BLaER1 (cell line): ENCODE measurements around the gene ARMH3.
"Not testable (repeated sequence)": the region's sequence is repeated elsewhere in the genome, so short reads cannot be mapped to it uniquely, and the experiment has no call there.

Source experiments
- H3K27ac ChIP-seq: shearing (Covaris generic); formaldehyde crosslinking; 2 replicates; pipeline ENCODE4 v1.8.1; 2022
- H3K27me3 ChIP-seq: shearing (Covaris generic); formaldehyde crosslinking; 2 replicates; pipeline ENCODE4 v1.8.1; 2022
- H3K36me3 ChIP-seq: shearing (Covaris generic); formaldehyde crosslinking; 2 replicates; pipeline ENCODE4 v1.8.1; 2022
- H3K4me1 ChIP-seq: shearing (Covaris generic); formaldehyde crosslinking; 2 replicates; pipeline ENCODE4 v1.8.1; 2022
- H3K4me2 ChIP-seq: shearing (Covaris generic); formaldehyde crosslinking; 2 replicates; pipeline ENCODE4 v1.8.1; 2022
- H3K4me3 ChIP-seq: shearing (Covaris generic); formaldehyde crosslinking; 2 replicates; pipeline ENCODE4 v1.8.1; 2022
- H3K9ac ChIP-seq: shearing (Covaris generic); formaldehyde crosslinking; 2 replicates; pipeline ENCODE4 v1.8.1; 2022
- H3K9me3 ChIP-seq: shearing (Covaris generic); formaldehyde crosslinking; 2 replicates; pipeline ENCODE4 v1.8.1; 2022
- H4K20me1 ChIP-seq: shearing (Covaris generic); formaldehyde crosslinking; 2 replicates; pipeline ENCODE4 v1.8.1; 2022
- Cebpa-rat ChIP-seq: shearing (Covaris generic); IDR thresholded peaks from 2 replicates; pipeline ENCODE4 v1.8.1; 2022

The ARMH3 gene

GRCh38 chr10:102016416-102016815, 39.6 kb downstream of the ARMH3 start:
- Histone ChIP-seq H3K4me3 (no peak overlapping the region), H3K4me2 (no peak overlapping the region), H3K9ac (no peak overlapping the region), H3K9me3 (peaks cover 9% of the 10 kb centered on the region), H3K4me1 (no peaks in the 10 kb centered on the region), H3K36me3 (peaks cover 87% of the 10 kb centered on the region), H4K20me1 (peaks cover 7% of the 10 kb centered on the region; the same call in 1 of the 2 replicates), H3K27ac (no peak overlapping the region), H3K27me3 (no peaks in the 10 kb centered on the region)
- no peak for TF ChIP-seq Cebpa-rat

- Histone ChIP-seq H3K9ac (no peak overlapping the region), H3K27ac (no peak overlapping the region)
These were observed 45.0 kb downstream of the ARMH3 start for GRCh38 chr10:102010961-102011360.

GRCh38 chr10:102009801-102010425, 46.1 kb downstream of the ARMH3 start:
- Histone ChIP-seq H3K9me3 (no peaks in the 10 kb centered on the region), H3K4me2 (no peak overlapping the region), H3K27ac (no peak overlapping the region), H4K20me1 (peaks cover 27% of the 10 kb centered on the region), H3K9ac (no peak overlapping the region), H3K27me3 (no peaks in the 10 kb centered on the region), H3K36me3 (peaks cover 78% of the 10 kb centered on the region), H3K4me1 (no peaks in the 10 kb centered on the region), H3K4me3 (no peak overlapping the region)
- no peak for TF ChIP-seq Cebpa-rat

More at GRCh38 chr10:102010961-102011360, 45.0 kb downstream of the ARMH3 start:
- no peak for TF ChIP-seq Cebpa-rat
- Histone ChIP-seq H3K36me3 (peaks cover 74% of the 10 kb centered on the region), H3K4me1 (no peaks in the 10 kb centered on the region), H3K4me2 (no peak overlapping the region), H3K9me3 (no peaks in the 10 kb centered on the region), H4K20me1 (peaks cover 27% of the 10 kb centered on the region), H3K4me3 (no peak overlapping the region), H3K27me3 (no peaks in the 10 kb centered on the region)

GRCh38 chr10:102007796-102008195, 48.2 kb downstream of the ARMH3 start:
- no peak overlapping the region for H3K4me2 ChIP-seq
- H3K4me1 ChIP-seq = no peaks in the 10 kb centered on the region
- TF ChIP-seq Cebpa-rat = no peak
- H3K36me3 ChIP-seq = peaks cover 82% of the 10 kb centered on the region
- H3K27ac ChIP-seq = no peak overlapping the region
- H3K9me3 ChIP-seq = no peaks in the 10 kb centered on the region
- H3K4me3 ChIP-seq = no peak overlapping the region
- no peak overlapping the region for H3K9ac ChIP-seq
- no peaks in the 10 kb centered on the region for H3K27me3 ChIP-seq
- peaks cover 27% of the 10 kb centered on the region for H4K20me1 ChIP-seq

- Histone ChIP-seq H4K20me1 (peaks cover 26% of the 10 kb centered on the region), H3K36me3 (peaks cover 82% of the 10 kb centered on the region)
- H3K27me3 ChIP-seq, H3K4me1 ChIP-seq, H3K9ac ChIP-seq, H3K4me3 ChIP-seq, H3K4me2 ChIP-seq, H3K9me3 ChIP-seq, H3K27ac ChIP-seq: not testable (repeated sequence)
These were observed 48.9 kb downstream of the ARMH3 start for GRCh38 chr10:102007031-102007430.

GRCh38 chr10:102004376-102004775, 51.6 kb downstream of the ARMH3 start:
- H3K27ac ChIP-seq = no peak overlapping the region
- H3K4me2 ChIP-seq = no peak overlapping the region
- H3K36me3 ChIP-seq = peaks cover 95% of the 10 kb centered on the region
- 0 out of 2 replicates have a peak, but pooled peaks cover 3% of the 10 kb centered on the region for H4K20me1 ChIP-seq
- no peaks in the 10 kb centered on the region for H3K9me3 ChIP-seq
- no peak overlapping the region for H3K4me3 ChIP-seq
- no peaks in the 10 kb centered on the region for H3K27me3 ChIP-seq
- TF ChIP-seq Cebpa-rat = no peak
- no peaks in the 10 kb centered on the region for H3K4me1 ChIP-seq
- no peak overlapping the region for H3K9ac ChIP-seq

- Histone ChIP-seq H3K4me3 (no peak overlapping the region), H4K20me1 (no peaks in the 10 kb centered on the region), H3K27me3 (no peaks in the 10 kb centered on the region), H3K4me1 (no peaks in the 10 kb centered on the region), H3K36me3 (peaks cover 93% of the 10 kb centered on the region), H3K9ac (no peak overlapping the region), H3K4me2 (no peak overlapping the region), H3K9me3 (no peaks in the 10 kb centered on the region), H3K27ac (no peak overlapping the region)
- peak; percentile 37; the same call in 1 of the 2 replicates for TF ChIP-seq Cebpa-rat
These were observed 52.4 kb downstream of the ARMH3 start for GRCh38 chr10:102003541-102003940.

GRCh38 chr10:102001435-102002068, 54.4 kb downstream of the ARMH3 start:
- H3K9me3 ChIP-seq = no peaks in the 10 kb centered on the region
- peaks cover 92% of the 10 kb centered on the region for H3K36me3 ChIP-seq
- H3K4me3 ChIP-seq = no peak overlapping the region
- H3K4me1 ChIP-seq = no peaks in the 10 kb centered on the region
- no peak overlapping the region for H3K27ac ChIP-seq
- H3K27me3 ChIP-seq = no peaks in the 10 kb centered on the region
- H4K20me1 ChIP-seq = no peaks in the 10 kb centered on the region
- TF ChIP-seq Cebpa-rat = no peak
- no peak overlapping the region for H3K4me2 ChIP-seq
- H3K9ac ChIP-seq = no peak overlapping the region

GRCh38 chr10:101997803-101998202, 58.2 kb downstream of the ARMH3 start:
- Histone ChIP-seq H4K20me1 (no peaks in the 10 kb centered on the region), H3K4me2 (no peak overlapping the region), H3K27me3 (no peaks in the 10 kb centered on the region), H3K36me3 (peaks cover 91% of the 10 kb centered on the region), H3K27ac (no peak overlapping the region), H3K9me3 (no peaks in the 10 kb centered on the region), H3K4me1 (no peaks in the 10 kb centered on the region), H3K9ac (no peak overlapping the region), H3K4me3 (no peak overlapping the region)
- no peak for TF ChIP-seq Cebpa-rat

GRCh38 chr10:101995451-101996063, 60.4 kb downstream of the ARMH3 start:
- peaks cover 91% of the 10 kb centered on the region for H3K36me3 ChIP-seq
- no peaks in the 10 kb centered on the region for H3K27me3 ChIP-seq
- H3K4me2 ChIP-seq = no peak overlapping the region
- TF ChIP-seq Cebpa-rat = no peak
- H4K20me1 ChIP-seq = no peaks in the 10 kb centered on the region
- H3K4me1 ChIP-seq = no peaks in the 10 kb centered on the region
- no peak overlapping the region for H3K9ac ChIP-seq
- H3K27ac ChIP-seq = no peak overlapping the region
- H3K9me3 ChIP-seq = no peaks in the 10 kb centered on the region
- no peak overlapping the region for H3K4me3 ChIP-seq
